H1 (cell line): Measurements from ENCODE around the gene TAX1BP1. TPM values are rescaled to one million over a fixed set of nuclear protein-coding genes. Genes with fewer than 3 reads are reported as not detected.

ENCODE experiments used
- CTCF ChIA-PET: fragments of 300-600 bp; sonication (Branson Sonifier 250); formaldehyde crosslinking; loops from one replicate; lab custom pipeline; 2021; ENCODE audit not compliant: partially characterized antibody; lab: Charles Lee
- POLR2A ChIA-PET: fragments of 300-600 bp; sonication (Branson Sonifier 250); formaldehyde crosslinking; loops from one replicate; lab custom pipeline; 2021; ENCODE audit warnings: inconsistent platforms; ENCODE audit not compliant: partially characterized antibody; lab: Charles Lee
- DNase-seq, 2 experiments: peaks; one replicate each; pipeline versions ENCODE4 v3.0.0 to v3.0.0-alpha.2; 2010 to 2022; ENCODE audit warnings: low spot score in 2 of 2, low read depth in 1 of 2, mixed read lengths in 1 of 2
- FAIRE-seq: peaks from 2 replicates; lab custom pipeline; 2011; peaks lifted over from hg19 to GRCh38; lab: Jason Lieb, UNC
- H2AFZ ChIP-seq: 2 replicates; pipeline ENCODE4 v1.8.1; 2012; ENCODE audit warnings: low read length, inconsistent platforms
- H2AK5ac ChIP-seq: 2 replicates; pipeline ENCODE4 v1.6.1; 2013; ENCODE audit warnings: low read depth, low read length
- H2BK120ac ChIP-seq: replicated peaks from 2 replicates; pipeline ENCODE3; 2013; ENCODE audit warnings: low read depth, low read length, inconsistent platforms
- H2BK12ac ChIP-seq: 2 replicates; pipeline ENCODE4 v1.6.1; 2013; ENCODE audit warnings: low read depth, low read length
- H2BK15ac ChIP-seq: 2 replicates; pipeline ENCODE4 v1.6.1; 2013; ENCODE audit warnings: low read length
- H2BK20ac ChIP-seq: 2 replicates; pipeline ENCODE4 v1.6.1; 2013; ENCODE audit warnings: low read length
- H2BK5ac ChIP-seq: 2 replicates; pipeline ENCODE4 v1.6.1; 2013; ENCODE audit warnings: low read depth, low read length
- H3K14ac ChIP-seq: 2 replicates; pipeline ENCODE4 v1.6.1; 2013; ENCODE audit warnings: inconsistent platforms; ENCODE audit not compliant: insufficient read length
- H3K18ac ChIP-seq: 2 replicates; pipeline ENCODE4 v1.6.1; 2013; ENCODE audit warnings: low read length; ENCODE audit errors: extremely low read depth
- H3K23ac ChIP-seq: 2 replicates; pipeline ENCODE4 v1.6.1; 2013; ENCODE audit warnings: inconsistent platforms; ENCODE audit not compliant: insufficient read length
- H3K23me2 ChIP-seq: 2 replicates; pipeline ENCODE4 v1.6.1; 2013; ENCODE audit warnings: low read depth, low read length
- H3K27ac ChIP-seq: 2 replicates; pipeline ENCODE4 v1.6.1; 2011; ENCODE audit warnings: low read depth, low read length, inconsistent platforms
- H3K27me3 ChIP-seq, 4 experiments: replicated peaks in 1 of 4; 1 replicate in 1 of 4; 2 replicates in 3 of 4; pipeline versions ENCODE4 v1.6.1 to v1.8.1; 2011 to 2013; ENCODE audit warnings: low read length in 3 of 4, mild to moderate bottlenecking in 3 of 4, inconsistent platforms in 2 of 4, mixed read lengths in 2 of 4, moderate library complexity in 1 of 4; ENCODE audit not compliant: control insufficient read depth in 3 of 4, insufficient read depth in 3 of 4; ENCODE audit errors: extremely low read depth in 1 of 4
- H3K36me3 ChIP-seq, 4 experiments: 2 replicates each; pipeline versions ENCODE4 v1.6.1 to v1.8.1; 2011 to 2013; ENCODE audit warnings: mild to moderate bottlenecking in 4 of 4, low read length in 3 of 4, moderate library complexity in 2 of 4, control low read depth in 1 of 4, inconsistent platforms in 1 of 4; ENCODE audit not compliant: insufficient read depth in 4 of 4, control insufficient read depth in 2 of 4
- H3K4ac ChIP-seq: replicated peaks from 2 replicates; pipeline ENCODE3; 2013; ENCODE audit warnings: low read length, low read depth, mixed read lengths, inconsistent platforms; ENCODE audit not compliant: insufficient read length
- H3K4me1 ChIP-seq, 4 experiments: replicated peaks in 1 of 4; 1 replicate in 1 of 4; 2 replicates in 3 of 4; pipeline versions ENCODE4 v1.6.1 to v1.8.1; 2011 to 2013; ENCODE audit warnings: low read length in 3 of 4, inconsistent platforms in 2 of 4, mixed read lengths in 1 of 4; ENCODE audit not compliant: insufficient read depth in 4 of 4, control insufficient read depth in 3 of 4
- H3K4me2 ChIP-seq, 2 experiments: 2 replicates each; pipeline versions ENCODE4 v1.6.1 to v1.8.1; 2011 to 2013; ENCODE audit warnings: low read depth in 2 of 2, low read length in 2 of 2, control low read depth in 1 of 2, inconsistent platforms in 1 of 2, mild to moderate bottlenecking in 1 of 2; ENCODE audit not compliant: insufficient read depth in 1 of 2
- H3K4me3 ChIP-seq, 4 experiments: fragments of 200-600, 300-600 bp in 1 of 4; sonication (generic), shearing (Covaris generic), sonication (Bioruptor Twin) in 1 of 4; 2 replicates each; pipeline versions ENCODE4 v1.5.1 to v1.8.1; 2011 to 2016; ENCODE audit warnings: low read length in 4 of 4, low read depth in 3 of 4, control low read depth in 2 of 4, inconsistent platforms in 2 of 4, mild to moderate bottlenecking in 2 of 4, mixed read lengths in 1 of 4, moderate library complexity in 1 of 4; ENCODE audit not compliant: insufficient read depth in 2 of 4; ENCODE audit errors: extremely low read depth in 1 of 4
- H3K56ac ChIP-seq: replicated peaks from 2 replicates; pipeline ENCODE3; 2013; ENCODE audit warnings: low read depth, mild to moderate bottlenecking, mixed read lengths, low read length, inconsistent platforms; ENCODE audit not compliant: insufficient read length
- H3K79me1 ChIP-seq: 2 replicates; pipeline ENCODE4 v1.6.1; 2013; ENCODE audit warnings: low read depth, low read length, control low read depth
- H3K79me2 ChIP-seq, 2 experiments: 2 replicates each; pipeline versions ENCODE4 v1.6.1 to v1.8.1; 2012 to 2013; ENCODE audit warnings: low read length in 2 of 2, mild to moderate bottlenecking in 2 of 2, inconsistent platforms in 1 of 2; ENCODE audit not compliant: insufficient read depth in 2 of 2, control insufficient read depth in 1 of 2
- H3K9ac ChIP-seq, 4 experiments: replicated peaks in 1 of 4; 1 replicate in 1 of 4; 2 replicates in 3 of 4; pipeline versions ENCODE4 v1.6.1 to v1.8.1; 2011 to 2013; ENCODE audit warnings: low read depth in 3 of 4, low read length in 3 of 4, control low read depth in 2 of 4, mild to moderate bottlenecking in 2 of 4, moderate library complexity in 2 of 4, inconsistent platforms in 1 of 4; ENCODE audit errors: extremely low read depth in 1 of 4
- H3K9me3 ChIP-seq, 2 experiments: 2 replicates each; pipeline versions ENCODE4 v1.6.1 to v1.8.1; 2012 to 2013; ENCODE audit warnings: mild to moderate bottlenecking in 2 of 2, moderate library complexity in 2 of 2, control low read depth in 1 of 2, inconsistent platforms in 1 of 2, low read depth in 1 of 2, low read length in 1 of 2, mixed read lengths in 1 of 2; ENCODE audit not compliant: insufficient read depth in 2 of 2
- H4K20me1 ChIP-seq, 2 experiments: replicated peaks in 1 of 2; 2 replicates each; pipeline versions ENCODE3 to v1.8.1; 2011 to 2013; ENCODE audit warnings: inconsistent platforms in 2 of 2, low read length in 2 of 2, mild to moderate bottlenecking in 1 of 2; ENCODE audit not compliant: insufficient read depth in 2 of 2, control insufficient read depth in 1 of 2
- H4K5ac ChIP-seq: 2 replicates; pipeline ENCODE4 v1.6.1; 2013; ENCODE audit warnings: low read length, low read depth, mixed read lengths, inconsistent platforms; ENCODE audit not compliant: insufficient read length
- H4K8ac ChIP-seq: 2 replicates; pipeline ENCODE4 v1.8.0; 2013; ENCODE audit warnings: mild to moderate bottlenecking, moderate library complexity, low read length, inconsistent platforms; ENCODE audit not compliant: insufficient read depth; ENCODE audit errors: extremely low read depth
- H4K91ac ChIP-seq: replicated peaks from 2 replicates; pipeline ENCODE3; 2013; ENCODE audit warnings: low read length, mixed read lengths, inconsistent platforms; ENCODE audit not compliant: insufficient read length
- CBX5 ChIP-seq: fragments of 300-800, 300-1000 bp; sonication (generic); IDR thresholded peaks from 2 replicates; pipeline ENCODE4 v1.7.1; 2016; ENCODE audit warnings: antibody characterized with exemption, low read length, low read depth
- CREB1 ChIP-seq: IDR thresholded peaks from 2 replicates; pipeline ENCODE4 v1.6.1; 2012; ENCODE audit warnings: inconsistent platforms
- EP300 ChIP-seq, 2 experiments: IDR thresholded peaks; 1 replicate in 1 of 2; 2 replicates in 1 of 2; pipeline ENCODE4 v1.6.1; 2011 to 2012; ENCODE audit warnings: low read depth in 2 of 2, low read length in 2 of 2, mild to moderate bottlenecking in 2 of 2, borderline replicate concordance in 1 of 2, inconsistent platforms in 1 of 2, moderate library complexity in 1 of 2
- EZH2 ChIP-seq: fragments of 200-600 bp; sonication (generic); IDR thresholded peaks from 2 replicates; pipeline ENCODE4 v1.7.1; 2012; ENCODE audit warnings: low read depth, mild to moderate bottlenecking, moderate library complexity, low read length, inconsistent platforms; ENCODE audit not compliant: severe bottlenecking
- GABPA ChIP-seq: IDR thresholded peaks from 2 replicates; pipeline ENCODE4 v1.6.1; 2011; ENCODE audit warnings: mild to moderate bottlenecking, low read length, moderate library complexity, borderline replicate concordance; ENCODE audit not compliant: insufficient read depth
- GTF2F1 ChIP-seq: IDR thresholded peaks from 2 replicates; pipeline ENCODE4 v1.6.1; 2012; ENCODE audit warnings: low read depth, low read length, improper control_type of control experiment, borderline replicate concordance
- KDM4A ChIP-seq: IDR thresholded peaks from one replicate; pipeline ENCODE4 v1.7.1; 2012; ENCODE audit warnings: low read depth, mild to moderate bottlenecking, moderate library complexity, low read length, inconsistent platforms; ENCODE audit not compliant: severe bottlenecking
- PHF8 ChIP-seq: fragments of 200-600 bp; sonication (generic); conservative IDR thresholded peaks from 2 replicates; pipeline ENCODE4 v1.7.1; 2012; ENCODE audit warnings: low read depth, mild to moderate bottlenecking, inconsistent platforms, low read length, moderate library complexity
- POLR2A ChIP-seq, 2 experiments: IDR thresholded peaks; 1 replicate in 1 of 2; 2 replicates in 1 of 2; pipeline ENCODE4 v1.6.1; 2011; ENCODE audit warnings: low read depth in 2 of 2, low read length in 2 of 2, mild to moderate bottlenecking in 2 of 2; ENCODE audit errors: control extremely low read depth in 1 of 2
- POLR2AphosphoS5 ChIP-seq: IDR thresholded peaks from 2 replicates; pipeline ENCODE4 v1.6.1; 2011; ENCODE audit warnings: low read depth, low read length
- RAD21 ChIP-seq, 2 experiments: IDR thresholded peaks in 1 of 2; conservative IDR thresholded peaks in 1 of 2; 2 replicates each; pipeline ENCODE4 v1.6.1; 2011; ENCODE audit warnings: low read depth in 2 of 2, low read length in 2 of 2, improper control_type of control experiment in 1 of 2, inconsistent platforms in 1 of 2, mild to moderate bottlenecking in 1 of 2, moderate library complexity in 1 of 2
- RBBP5 ChIP-seq: IDR thresholded peaks from 2 replicates; pipeline ENCODE4 v1.7.1; 2012; ENCODE audit warnings: low read depth, mild to moderate bottlenecking, inconsistent platforms, low read length, moderate library complexity, borderline replicate concordance
- SIX5 ChIP-seq: IDR thresholded peaks from 2 replicates; pipeline ENCODE4 v1.6.1; 2011; ENCODE audit warnings: mild to moderate bottlenecking, low read depth, low read length
- SRF ChIP-seq: IDR thresholded peaks from 2 replicates; pipeline ENCODE4 v1.6.1; 2011; ENCODE audit warnings: mild to moderate bottlenecking, low read depth, low read length, moderate library complexity
- TAF1 ChIP-seq: IDR thresholded peaks from 2 replicates; pipeline ENCODE4 v1.6.1; 2011; ENCODE audit warnings: mild to moderate bottlenecking, low read depth, low read length
- WGBS, 2 experiments: shearing (Covaris generic) in 1 of 2; methylation state at CpG; one replicate each; pipeline versions ENCODE4 v1.1.6 to v1.1.7; 2013 to 2015; ENCODE audit warnings: low lambda C conversion rate in 2 of 2, mixed read lengths in 2 of 2, inconsistent platforms in 1 of 2, low coverage in 1 of 2, missing lambda C conversion rate in 1 of 2; ENCODE audit not compliant: insufficient replicate concordance in 2 of 2, insufficient coverage in 1 of 2, insufficient read length in 1 of 2; ENCODE audit errors: extremely low coverage in 1 of 2, missing lambda C conversion rate in 1 of 2; 5-methylcytosine and 5-hydroxymethylcytosine counted together
- polyA plus RNA-seq, 7 experiments: library from polyadenylated mRNA; depleted of rRNA in 3 of 7; stranded (reverse) in 5 of 7; unstranded in 2 of 7; fragments of >200 nt in 5 of 7; fragments of 200-250 nt in 2 of 7; gene quantifications; 1 replicate in 5 of 7; 2 replicates in 1 of 7; 4 replicates in 1 of 7; pipeline versions ENCODE4 v1.2.1 to v1.2.3, GENCODE V29; 2011 to 2013; ENCODE audit warnings: missing spikeins in 2 of 7, mixed read lengths in 2 of 7
- total RNA-seq: library from RNA; stranded (reverse); fragmentation: NEBNext Ultra II Directional; extraction: Animal tissue kit (Norgen Biotek cat#: 25700); gene quantifications from 2 replicates; pipeline ENCODE4 v1.2.1, GENCODE V29; 2021

The TAX1BP1 gene
- total and polyA plus RNA-seq, 2 of the 8 experiments (the other 6 are each of a cell fraction or from before 2014, with no cell fraction given), result 56.0 to 62.7 TPM

- H2BK12ac ChIP-seq, result no peak overlapping the region
- CTCF ChIA-PET, result interaction anchor here (0.6 to 0.7 kb wide), 2 partner anchors 65 to 315 kb away, joined by 3 to 4 read pairs; no protein-coding TSS in a partner anchor
- no peak for FAIRE-seq
- TF ChIP-seq GABPA (no peak), KDM4A (no peak), PHF8 (no peak), CREB1 (no peak), SRF (no peak), POLR2A (IDR thresholded peaks at IDR 0.05; ENCODE audit: control extremely low read depth in 1 of 2, low read depth in 2 of 2, low read length in 2 of 2) (no peak), GTF2F1 (no peak), EZH2 (no peak), POLR2AphosphoS5 (no peak), RAD21 (IDR thresholded peaks at IDR 0.05 in 1 of 2, conservative IDR thresholded peaks at IDR 0.05 in 1 of 2; ENCODE audit: low read depth in 2 of 2, low read length in 2 of 2) (no peak), RBBP5 (no peak), EP300 (IDR thresholded peaks at IDR 0.05; ENCODE audit: borderline replicate concordance in 1 of 2, low read depth in 2 of 2, low read length in 2 of 2) (no peak), TAF1 (no peak), SIX5 (no peak), CBX5 (no peak)
These were observed 131.9 kb downstream of the TAX1BP1 start for GRCh38 chr7:27871866-27872265.

More at GRCh38 chr7:27871866-27872265, 131.9 kb downstream of the TAX1BP1 start:
- POLR2A ChIA-PET, result interaction anchor here (1.2 to 1.5 kb wide), 2 partner anchors 17 to 19 kb away, joined by 3 read pairs; no protein-coding TSS in a partner anchor
- H3K27ac ChIP-seq, result no peak overlapping the region
- no peak overlapping the region for H2BK120ac ChIP-seq
- H3K4ac ChIP-seq, result no peak overlapping the region
- H3K4me2 ChIP-seq, result no peak overlapping the region
- WGBS, 2 experiments, result 90% methylated on average over 6 of the region's 6 CpGs; no CpG with 5 or more reads in 1 of the 2 experiments
- H3K18ac ChIP-seq, result no peak overlapping the region
- H3K36me3 ChIP-seq, result no peaks in the 10 kb centered on the region
- no peak overlapping the region for H2AK5ac ChIP-seq
- no peak for DNase-seq
- H3K9ac ChIP-seq, result no peak overlapping the region
- no peak overlapping the region for H2BK5ac ChIP-seq
- no peak overlapping the region for H3K56ac ChIP-seq
- H2BK20ac ChIP-seq, result no peak overlapping the region
- no peaks in the 10 kb centered on the region for H3K79me2 ChIP-seq
- H3K23me2 ChIP-seq, result no peaks in the 10 kb centered on the region
- H3K79me1 ChIP-seq, result no peaks in the 10 kb centered on the region
- no peak overlapping the region for H2AFZ ChIP-seq
- H4K20me1 ChIP-seq, result peaks cover 0 to 1% of the 10 kb centered on the region in 2 experiments
- no peak overlapping the region for H4K91ac ChIP-seq
- H4K8ac ChIP-seq, result no peak overlapping the region
- H3K4me3 ChIP-seq, result no peak overlapping the region
- peaks cover 0 to 7% (median 1%) of the 10 kb centered on the region in 4 experiments; a peak in 5 of 7 replicates for H3K4me1 ChIP-seq
- no peak overlapping the region for H2BK15ac ChIP-seq
- H3K14ac ChIP-seq, result no peak overlapping the region
- no peaks in the 10 kb centered on the region for H3K27me3 ChIP-seq
- H4K5ac ChIP-seq, result no peak overlapping the region
- H3K9me3 ChIP-seq, result no peaks in the 10 kb centered on the region
- no peak overlapping the region for H3K23ac ChIP-seq
